Measurements from ENCODE around the gene CTNNA3.
"Not testable (repeated sequence)": the region's sequence is repeated elsewhere in the genome, so short reads cannot be mapped to it uniquely, and the experiment has no call there.

Gene CTNNA3

DNA sequence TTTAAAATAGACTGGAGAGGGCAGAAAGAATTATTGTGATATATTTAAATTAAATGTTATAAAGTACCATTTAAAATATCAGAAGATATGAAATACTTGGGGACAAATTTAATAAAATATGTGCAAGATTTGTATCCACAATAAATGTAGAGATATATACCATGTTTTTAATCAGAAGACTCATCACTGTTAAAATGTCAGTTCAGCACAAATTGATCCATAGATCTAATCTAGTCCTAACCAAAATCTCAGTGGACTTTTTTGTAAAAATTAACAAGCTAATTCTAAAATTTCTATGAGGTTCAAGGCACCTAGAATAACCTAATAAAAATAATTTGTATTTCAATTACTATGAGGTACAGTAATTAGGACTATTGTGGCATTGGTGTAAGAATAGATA, 96.4 kb downstream of the CTNNA3 start:
- DNase-seq: no peak

DNA sequence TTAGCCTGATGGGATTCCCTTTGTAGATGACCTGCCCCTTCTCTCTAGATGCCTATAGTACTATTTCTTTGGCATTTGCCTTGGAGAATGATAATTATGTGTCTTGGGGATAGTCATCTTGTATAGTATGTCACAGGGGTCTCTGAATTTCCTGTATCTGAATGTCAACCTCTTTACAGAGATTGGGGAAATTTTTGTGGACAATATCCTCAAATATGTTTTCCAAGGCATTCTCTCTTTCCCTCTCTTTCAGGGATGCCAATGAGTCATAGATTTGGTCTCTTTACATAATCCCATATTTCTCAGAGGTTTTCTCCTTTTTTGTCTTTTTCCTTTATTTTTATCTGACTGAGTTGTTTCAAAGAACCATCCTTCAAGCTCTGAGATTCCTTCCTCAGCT, 99.4 kb downstream of the CTNNA3 start:
- DNase-seq: no peak

DNA sequence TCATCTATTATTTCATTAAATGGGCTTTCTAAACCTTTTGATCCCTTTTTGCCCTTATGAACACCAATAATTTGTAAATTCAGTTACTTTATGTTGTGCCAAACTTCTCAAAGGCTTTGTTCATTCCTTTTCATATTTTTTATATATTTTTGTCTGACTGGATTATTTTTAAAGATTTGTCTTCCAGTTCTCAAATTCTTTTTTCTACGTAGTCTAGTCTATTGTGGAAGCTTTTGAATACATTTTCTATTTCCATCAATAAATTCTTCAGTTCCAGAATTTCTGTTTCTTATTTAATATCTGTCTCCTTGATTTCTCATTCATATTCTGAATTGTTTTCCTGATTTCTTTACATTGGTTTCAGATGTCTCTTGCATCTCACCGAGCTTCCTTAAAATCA, 108.2 kb downstream of the CTNNA3 start:
- DNase-seq: no peak

DNA sequence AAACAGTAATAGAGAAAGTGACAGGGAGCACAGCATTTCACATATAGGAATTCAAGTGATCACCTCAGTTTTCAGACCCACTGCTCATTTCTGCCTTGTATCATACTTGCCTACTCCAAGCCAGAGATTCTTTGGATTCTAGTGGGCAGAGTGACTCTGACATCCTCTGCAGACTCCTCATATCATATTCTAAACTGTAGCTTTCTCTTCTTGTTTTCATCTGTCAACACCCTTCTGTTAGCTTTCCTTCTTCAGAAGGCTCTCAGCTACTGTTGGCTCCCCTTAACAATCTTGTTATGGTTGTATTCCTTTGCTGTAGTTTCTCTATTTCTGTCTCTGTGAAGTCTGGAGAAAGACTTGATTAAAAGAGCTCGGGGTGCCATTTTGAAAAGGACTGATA, 120.5 kb downstream of the CTNNA3 start:
- DNase-seq: no peak

- DNase-seq: no peak
Observed at GRCh38 chr10:67573484-67573883, 122.5 kb downstream of the CTNNA3 start.

GRCh38 chr10:67571503-67571902, 124.5 kb downstream of the CTNNA3 start:
- no peak for DNase-seq

DNA sequence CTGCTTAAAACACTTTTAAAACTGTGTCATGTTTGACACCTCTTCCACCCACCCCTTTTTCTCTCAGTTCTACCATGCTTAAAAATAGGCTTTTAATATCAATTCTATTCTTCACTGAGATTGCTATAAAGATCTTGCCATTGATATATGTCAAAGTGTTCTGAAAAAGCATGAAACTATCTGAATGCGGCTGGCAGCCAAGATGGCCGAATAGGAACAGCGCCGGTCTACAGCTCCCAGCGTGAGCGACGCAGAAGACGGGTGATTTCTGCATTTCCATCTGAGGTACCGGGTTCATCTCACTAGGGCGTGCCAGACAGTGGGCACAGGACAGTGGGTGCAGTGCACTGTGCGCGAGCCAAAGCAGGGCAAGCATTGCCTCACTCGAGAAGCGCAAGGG, 137.7 kb downstream of the CTNNA3 start:
- DNase-seq: not testable (repeated sequence)

- DNase-seq: no peak
Observed at GRCh38 chr10:67553254-67553653, 142.7 kb downstream of the CTNNA3 start.

DNA sequence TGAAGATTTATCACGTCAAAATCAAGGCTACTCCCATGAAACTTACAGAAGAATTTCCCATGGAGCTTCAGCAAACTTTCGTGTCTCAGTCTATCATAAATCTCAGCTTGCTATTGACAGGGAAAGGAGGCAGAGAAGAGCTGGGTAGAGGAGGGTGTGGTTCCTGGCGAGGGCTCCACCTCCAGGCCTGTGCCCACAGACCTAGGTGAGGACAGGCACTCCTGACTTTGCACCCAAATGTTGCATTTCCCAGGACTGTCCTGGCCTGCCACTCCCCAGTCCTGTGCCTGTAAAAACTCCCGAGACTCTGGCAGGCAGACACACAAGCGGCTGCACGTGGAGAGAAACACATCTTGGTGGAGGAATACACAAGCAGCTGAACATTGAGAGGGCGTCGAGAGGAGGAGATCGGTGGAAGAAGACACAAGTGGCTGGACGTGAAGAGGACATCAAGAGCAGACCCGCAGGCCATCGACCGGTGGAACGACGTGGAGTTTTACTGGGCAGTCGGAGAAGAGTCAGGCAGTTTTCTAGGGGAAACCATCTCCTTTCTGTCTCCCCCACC, 145.1 kb downstream of the CTNNA3 start:
- DNase-seq: no peak

GRCh38 chr10:67550046-67550445, 145.9 kb downstream of the CTNNA3 start:
- DNase-seq: no peak

DNA sequence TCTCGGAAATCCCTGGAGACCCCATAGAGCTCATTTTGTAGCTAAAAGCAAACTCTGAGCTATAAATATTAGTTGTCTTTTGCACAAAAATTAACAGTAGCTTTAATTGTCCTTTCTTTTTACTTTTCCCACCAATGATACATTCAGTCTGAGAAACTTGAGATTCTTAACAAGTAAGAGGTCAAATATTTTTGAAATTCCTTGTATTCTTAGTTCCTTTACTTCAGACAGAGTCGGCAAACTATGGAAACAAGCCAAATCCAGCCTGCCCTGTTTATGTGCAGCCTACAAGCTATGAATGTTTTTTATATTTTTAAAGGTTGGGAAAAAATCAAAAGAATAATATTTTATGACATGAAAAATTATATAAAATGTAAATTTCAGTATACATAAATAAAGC, 146.6 kb downstream of the CTNNA3 start:
- DNase-seq: no peak

- DNase-seq: no peak
Observed at GRCh38 chr10:67541411-67541810, 154.6 kb downstream of the CTNNA3 start.

DNA sequence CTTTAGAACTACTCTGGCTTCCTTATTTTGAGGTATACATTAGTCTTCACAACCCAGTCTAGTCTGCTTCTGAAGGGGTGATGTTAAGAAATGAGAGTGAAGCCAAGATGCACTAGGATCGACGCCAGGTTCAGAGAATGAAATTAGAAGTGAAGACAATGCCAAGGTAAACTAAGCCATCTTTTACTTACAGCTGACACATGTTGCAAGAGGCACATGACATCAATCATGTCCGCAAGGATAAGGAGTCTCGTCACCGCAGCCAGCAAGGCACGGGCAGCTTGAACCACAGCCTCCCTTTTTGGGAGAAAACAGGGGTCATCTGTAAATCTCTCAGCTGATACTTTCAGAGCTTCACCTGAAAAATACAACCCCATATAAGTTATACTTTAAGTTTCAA, 156.7 kb downstream of the CTNNA3 start:
- no peak for DNase-seq

DNA sequence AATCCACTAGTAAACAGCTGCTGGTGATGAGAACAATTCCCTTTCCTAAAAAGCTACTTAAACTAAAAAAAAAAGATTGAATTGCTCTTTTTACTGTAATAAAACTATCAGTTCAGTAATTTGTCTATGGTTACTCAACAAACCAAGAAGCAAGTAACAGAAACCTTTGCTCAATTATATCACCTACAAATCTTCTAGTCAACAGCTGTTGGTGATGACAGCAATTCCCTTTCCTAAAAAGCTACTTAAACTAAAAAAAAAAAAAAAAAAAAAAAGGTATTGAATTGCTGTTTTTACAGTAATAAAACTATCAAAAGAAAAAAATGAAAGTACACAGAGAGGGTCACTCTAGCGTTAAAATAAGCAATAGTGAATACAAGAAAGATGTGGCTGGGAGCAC, 158.1 kb downstream of the CTNNA3 start:
- DNase-seq: no peak

GRCh38 chr10:67533376-67533775, 162.6 kb downstream of the CTNNA3 start:
- DNase-seq: no peak

GRCh38 chr10:67530990-67531389, 165.0 kb downstream of the CTNNA3 start:
- DNase-seq: not testable (repeated sequence)

DNA sequence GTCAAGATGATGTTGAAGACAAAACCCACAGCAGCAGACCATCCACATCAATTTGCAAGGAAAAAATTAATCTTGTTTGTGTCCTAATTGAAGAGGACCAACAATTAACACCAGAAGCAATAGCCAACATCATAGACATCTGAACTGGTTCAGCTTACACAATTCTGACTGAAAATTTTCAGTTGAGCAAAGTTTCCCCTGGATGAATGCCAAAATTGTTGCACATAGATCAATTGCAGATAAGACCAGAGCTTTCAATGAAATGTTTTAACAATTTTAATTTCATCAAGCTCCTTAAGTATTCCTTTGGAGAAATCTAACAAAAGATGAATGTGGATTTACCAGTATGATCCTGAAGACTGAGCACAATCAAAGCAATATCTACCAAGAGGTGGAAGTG, 168.6 kb downstream of the CTNNA3 start:
- no peak for DNase-seq

DNA sequence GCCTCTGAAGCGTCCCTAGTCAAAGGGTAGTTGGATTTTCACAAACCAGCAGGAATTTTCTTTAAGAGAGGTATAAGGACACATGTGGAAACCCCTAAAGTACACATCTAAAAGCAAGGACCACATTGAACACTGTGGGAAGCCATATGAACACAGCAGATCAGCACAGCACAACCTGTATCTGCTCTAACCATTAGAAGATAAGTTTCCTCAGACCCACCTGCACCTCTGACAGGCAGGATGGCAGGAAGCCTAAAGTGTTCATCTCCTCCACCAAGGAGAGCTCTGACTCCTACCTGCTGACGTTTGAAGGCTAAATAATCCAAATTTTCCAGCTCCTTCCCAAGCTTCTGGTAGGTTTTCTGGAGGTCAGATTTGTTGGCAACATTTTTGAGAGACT, 174.4 kb downstream of the CTNNA3 start:
- DNase-seq: no peak

DNA sequence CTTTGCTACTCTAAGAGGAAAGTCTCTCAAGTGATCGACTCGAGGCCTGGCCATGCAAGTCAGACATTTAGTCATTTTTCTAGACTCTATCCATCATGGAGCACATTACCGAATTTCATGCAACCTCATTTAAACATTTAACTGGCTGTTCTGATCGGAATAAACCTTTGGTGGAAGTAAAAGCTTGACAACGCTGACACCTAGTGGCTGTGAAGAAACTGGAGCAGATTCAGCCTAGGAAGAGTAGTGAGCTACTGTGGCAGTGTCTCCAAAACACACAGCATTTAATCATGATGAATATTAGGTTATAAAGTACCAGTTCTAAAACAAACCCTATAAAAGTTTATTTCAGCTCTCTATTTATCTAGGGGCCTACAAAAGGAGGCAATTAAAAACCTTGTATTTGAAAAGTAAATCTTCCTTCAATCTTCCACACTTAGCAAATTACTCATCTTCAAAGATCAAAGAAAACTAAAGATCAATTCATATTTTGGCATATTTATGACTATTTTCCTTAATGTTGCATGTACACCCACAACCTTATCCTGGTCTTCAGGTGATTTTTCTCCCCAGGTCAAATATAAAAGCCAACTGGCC, 175.0 kb downstream of the CTNNA3 start:
- DNase-seq: peak; percentile 14

DNA sequence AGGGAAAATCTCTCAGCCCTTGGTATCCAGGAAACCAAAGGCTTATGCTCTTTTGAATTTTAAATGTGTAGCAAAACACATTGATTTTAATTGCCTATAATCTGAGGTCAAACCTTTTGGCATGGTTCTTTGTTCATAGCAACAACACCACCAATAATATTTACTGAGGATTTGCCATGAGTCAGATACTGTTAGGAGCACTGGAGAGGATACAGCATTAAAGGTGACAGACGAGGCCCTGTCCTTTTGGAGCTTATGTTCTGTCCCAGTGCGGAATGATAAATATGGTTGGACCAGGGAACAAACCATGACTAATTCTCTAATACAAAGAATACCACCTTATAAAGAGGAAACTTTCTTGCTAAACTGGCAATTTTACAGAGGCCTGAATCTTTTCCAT, 176.6 kb downstream of the CTNNA3 start:
- DNase-seq: no peak

GRCh38 chr10:67518756-67519155, 177.2 kb downstream of the CTNNA3 start:
- no peak for DNase-seq

DNA sequence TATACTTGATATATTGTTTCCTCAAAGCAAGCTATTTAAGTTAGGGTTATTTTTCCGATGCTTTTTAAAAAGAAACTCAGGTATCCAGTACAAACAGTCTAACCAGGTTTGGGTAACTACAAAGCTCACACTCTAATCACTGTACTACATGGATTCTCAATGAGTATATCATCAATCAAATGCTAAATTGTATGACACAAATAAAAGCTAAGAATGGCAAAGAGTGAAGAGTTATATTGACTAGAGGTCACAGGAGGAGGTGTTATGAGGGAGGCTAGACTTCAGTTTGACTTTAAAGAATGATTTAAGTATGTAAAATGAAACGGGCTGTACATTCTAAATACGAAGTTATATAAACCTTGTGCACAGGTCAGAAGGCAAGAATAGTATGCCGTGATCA, 178.0 kb downstream of the CTNNA3 start:
- DNase-seq: no peak

DNA sequence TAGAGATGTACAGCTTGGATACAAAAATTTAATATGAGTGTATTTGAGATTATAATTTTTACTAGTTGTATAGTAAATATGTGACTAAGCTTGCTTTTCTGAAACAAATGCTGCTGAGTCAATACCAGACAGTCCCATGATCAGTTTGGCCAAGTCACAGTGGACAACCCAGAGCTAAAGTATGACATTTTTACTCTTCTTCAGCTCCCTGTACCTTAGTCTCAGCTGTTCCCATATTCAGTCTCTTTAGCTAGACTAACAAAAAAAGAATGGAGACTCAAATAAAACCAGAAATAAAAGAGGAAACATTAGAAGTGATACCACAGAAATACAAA, 189.3 kb downstream of the CTNNA3 start:
- no peak for DNase-seq

DNA sequence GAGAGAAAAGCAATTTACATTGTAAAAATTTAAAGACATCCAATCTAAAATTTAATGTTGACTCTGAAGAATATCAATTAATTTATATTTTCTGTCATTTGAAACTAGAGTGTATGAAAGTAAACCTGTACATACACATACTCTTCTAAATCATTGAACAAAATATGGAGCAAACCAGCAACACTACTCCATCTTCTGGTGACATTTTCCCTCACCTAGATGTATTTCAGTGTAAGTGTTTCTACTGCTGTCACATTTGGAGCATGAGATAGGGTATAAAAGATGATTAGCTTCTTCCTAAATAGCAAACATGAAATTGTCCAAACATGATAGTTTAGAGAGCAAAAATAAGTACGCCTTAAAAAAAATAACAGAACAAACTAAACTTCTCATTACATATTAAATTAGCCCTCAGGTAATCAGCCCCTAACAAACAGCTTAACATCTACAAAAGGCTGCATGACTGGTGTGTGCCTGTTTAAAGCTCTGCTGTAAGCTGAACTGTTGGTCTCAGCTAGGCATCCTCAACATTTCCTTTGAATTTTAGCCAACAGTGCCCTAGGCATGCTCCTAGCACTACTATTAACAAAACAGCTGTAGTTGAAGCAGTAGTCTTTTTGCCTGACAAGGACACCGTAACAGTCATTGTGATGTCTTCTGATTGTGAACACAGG, 189.8 kb downstream of the CTNNA3 start:
- no peak for DNase-seq

All from activated CD4-positive, alpha-beta T cell treated with anti-CD3 and anti-CD28 coated beads, Interleukin-2, amount 50 U/mL, for 1 hour (primary cell).